Subcutaneous adipose tissue (tissue), 4 donors: ENCODE data around the gene TRIM9. TPM values are rescaled to one million over a fixed set of nuclear protein-coding genes. Genes with fewer than 3 reads are reported as not detected.

Experiments
- total RNA-seq, 4 donors: library from RNA; depleted of rRNA; stranded (reverse); fragments of >200 nt; gene quantifications; one replicate each; pipeline ENCODE4 v1.1.0, GENCODE V29; 2016
- TF ChIP-seq, protein P1 (sequence below): fragments of 450-650 bp; IDR thresholded peaks from one replicate; pipeline ENCODE4 v1.5.1; 2016; ENCODE audit warnings: low read depth, mild to moderate bottlenecking, control low read depth, antibody characterized with exemption, moderate library complexity

TRIM9 gene
- total RNA-seq, 4 donors from 2014 or later, result 0.33 to 6.3 (median 3.0) TPM

DNA sequence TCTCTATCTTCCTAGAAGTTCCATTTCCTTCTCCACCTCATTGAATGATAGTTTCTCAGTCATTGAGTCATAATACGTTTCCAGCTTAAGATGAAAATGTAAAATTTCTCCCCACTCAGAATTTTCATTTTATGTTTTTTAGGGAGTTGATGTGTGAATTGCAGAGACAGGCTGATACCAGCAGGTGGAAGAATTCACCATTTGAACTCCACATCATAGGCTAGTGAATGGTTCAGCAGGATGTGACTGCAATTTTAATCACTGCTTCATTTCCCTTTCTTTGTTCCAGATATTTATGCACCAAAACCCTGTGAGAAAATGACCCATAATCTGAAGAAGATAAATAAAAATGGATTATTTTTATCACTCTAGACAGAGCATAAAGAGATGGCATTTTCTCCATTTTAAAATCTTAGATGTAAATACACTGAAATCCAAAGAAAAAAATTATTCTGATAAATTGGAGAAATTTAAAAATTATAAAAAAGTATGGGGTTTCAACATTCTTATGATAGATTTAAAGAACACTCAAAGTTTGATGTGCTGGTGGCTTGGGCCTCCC is 140.0 kb downstream of the TRIM9 start:
- TF ChIP-seq, protein P1, sequence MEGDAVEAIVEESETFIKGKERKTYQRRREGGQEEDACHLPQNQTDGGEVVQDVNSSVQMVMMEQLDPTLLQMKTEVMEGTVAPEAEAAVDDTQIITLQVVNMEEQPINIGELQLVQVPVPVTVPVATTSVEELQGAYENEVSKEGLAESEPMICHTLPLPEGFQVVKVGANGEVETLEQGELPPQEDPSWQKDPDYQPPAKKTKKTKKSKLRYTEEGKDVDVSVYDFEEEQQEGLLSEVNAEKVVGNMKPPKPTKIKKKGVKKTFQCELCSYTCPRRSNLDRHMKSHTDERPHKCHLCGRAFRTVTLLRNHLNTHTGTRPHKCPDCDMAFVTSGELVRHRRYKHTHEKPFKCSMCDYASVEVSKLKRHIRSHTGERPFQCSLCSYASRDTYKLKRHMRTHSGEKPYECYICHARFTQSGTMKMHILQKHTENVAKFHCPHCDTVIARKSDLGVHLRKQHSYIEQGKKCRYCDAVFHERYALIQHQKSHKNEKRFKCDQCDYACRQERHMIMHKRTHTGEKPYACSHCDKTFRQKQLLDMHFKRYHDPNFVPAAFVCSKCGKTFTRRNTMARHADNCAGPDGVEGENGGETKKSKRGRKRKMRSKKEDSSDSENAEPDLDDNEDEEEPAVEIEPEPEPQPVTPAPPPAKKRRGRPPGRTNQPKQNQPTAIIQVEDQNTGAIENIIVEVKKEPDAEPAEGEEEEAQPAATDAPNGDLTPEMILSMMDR, result no peak

DNA sequence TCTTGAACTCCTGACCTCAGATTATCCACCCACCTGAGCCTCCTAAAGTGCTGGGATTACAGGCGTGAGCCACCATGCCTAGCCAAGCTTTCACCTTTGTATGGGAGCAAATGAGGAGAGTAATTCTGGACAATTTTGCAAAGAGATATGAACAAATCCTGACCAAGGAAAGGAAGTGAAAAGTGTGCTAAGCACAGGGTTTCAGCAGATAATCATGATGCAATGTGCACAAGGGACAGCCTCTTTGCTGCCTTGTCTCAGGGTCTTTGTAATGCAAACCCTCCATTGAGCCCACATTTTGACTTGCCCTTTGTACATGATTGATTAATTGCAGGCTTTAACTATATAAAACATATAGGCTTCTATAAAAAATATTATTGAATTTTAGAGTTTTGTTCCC is 141.4 kb downstream of the TRIM9 start:
- TF ChIP-seq, protein P1, result no peak

DNA sequence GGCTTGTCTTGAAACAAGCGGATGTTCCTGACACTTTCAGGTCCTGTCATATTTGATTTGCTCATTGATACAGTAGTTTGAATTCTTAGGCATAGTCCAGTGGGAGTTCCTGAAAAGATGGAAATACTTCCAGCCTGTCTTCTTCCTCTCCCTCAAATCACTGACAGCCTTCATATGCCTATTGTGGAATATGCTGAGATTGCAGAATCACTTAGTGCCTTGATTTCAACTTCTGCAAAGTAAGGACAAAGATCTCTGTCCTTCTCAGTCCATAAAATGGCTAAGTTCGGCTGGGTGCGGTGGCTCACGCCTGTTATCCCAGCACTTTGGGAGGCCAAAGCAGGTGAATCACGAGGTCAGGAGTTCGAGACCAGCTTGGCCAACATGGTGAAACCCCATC is 143.9 kb downstream of the TRIM9 start:
- TF ChIP-seq, protein P1, result no peak

DNA sequence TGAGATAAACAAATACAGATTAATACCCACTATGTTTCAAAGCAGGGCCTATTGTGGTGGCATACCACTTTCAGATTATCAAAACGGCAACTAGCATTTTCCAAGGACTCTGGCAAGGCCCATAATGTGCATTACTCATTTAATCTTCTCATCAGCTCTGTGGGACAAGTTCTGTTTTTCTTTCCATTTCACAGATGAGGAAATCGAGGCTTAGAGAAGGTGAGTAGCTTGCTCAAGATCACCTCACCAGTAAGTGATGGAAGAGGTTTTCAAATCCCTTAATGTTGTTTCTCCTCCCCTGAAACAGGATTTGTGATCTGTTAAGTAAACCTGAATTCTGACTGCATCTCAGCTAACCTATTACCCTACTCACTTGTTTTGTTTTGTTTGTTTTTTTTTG is 146.7 kb downstream of the TRIM9 start:
- TF ChIP-seq, protein P1, result no peak

DNA sequence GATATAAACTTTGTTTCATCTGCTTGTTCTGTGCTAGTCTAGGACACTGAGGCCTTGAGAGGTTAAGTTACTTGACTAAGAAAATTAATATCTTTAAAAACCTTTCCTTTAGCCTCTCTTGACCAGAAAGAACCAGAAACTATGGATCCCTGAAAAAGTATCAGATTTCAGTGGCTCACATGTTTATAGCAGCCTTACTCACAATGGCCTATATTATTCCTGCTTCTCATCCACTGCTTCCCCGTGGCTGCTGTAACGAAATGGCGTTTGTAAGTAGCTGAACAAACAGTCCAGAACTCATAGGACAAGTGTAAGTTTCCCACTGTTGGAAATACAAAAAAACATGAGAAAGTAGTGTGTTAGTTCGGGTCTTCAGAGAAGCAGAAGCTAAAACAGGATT is 147.5 kb downstream of the TRIM9 start:
- TF ChIP-seq, protein P1, result no peak

DNA sequence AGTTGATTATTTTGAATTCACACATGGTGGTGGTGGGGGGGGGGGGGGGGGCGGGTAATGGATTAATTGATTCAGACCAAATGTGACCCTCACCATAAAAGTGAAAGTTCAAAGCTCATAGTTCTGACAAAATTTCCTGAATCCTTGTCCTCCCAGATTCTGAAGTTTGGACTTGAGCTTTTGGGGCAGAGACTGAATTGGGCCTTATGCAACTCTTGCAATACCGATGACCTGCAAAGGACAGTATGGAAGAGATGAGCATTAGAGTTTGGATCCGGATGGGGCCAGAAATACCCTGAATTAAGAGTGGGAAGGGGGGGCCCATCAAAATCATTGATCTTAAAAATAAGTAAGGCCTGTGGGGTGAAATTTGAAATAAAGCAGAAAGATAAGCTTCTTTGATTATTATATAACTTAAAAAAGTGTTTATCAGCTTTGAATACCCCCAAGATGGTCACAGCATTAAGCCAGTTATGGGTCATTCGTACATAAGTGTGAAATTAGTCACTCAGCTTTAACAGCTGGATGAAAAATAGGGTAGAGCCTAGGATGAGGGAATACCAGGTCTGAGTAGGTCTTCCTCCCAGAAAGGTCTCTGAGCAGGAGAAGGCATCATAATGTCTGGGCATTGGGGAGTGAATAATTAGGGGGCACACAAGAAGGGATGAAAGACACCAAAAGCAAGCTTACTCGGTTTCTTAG is 148.5 kb downstream of the TRIM9 start:
- TF ChIP-seq, protein P1, result no peak

DNA sequence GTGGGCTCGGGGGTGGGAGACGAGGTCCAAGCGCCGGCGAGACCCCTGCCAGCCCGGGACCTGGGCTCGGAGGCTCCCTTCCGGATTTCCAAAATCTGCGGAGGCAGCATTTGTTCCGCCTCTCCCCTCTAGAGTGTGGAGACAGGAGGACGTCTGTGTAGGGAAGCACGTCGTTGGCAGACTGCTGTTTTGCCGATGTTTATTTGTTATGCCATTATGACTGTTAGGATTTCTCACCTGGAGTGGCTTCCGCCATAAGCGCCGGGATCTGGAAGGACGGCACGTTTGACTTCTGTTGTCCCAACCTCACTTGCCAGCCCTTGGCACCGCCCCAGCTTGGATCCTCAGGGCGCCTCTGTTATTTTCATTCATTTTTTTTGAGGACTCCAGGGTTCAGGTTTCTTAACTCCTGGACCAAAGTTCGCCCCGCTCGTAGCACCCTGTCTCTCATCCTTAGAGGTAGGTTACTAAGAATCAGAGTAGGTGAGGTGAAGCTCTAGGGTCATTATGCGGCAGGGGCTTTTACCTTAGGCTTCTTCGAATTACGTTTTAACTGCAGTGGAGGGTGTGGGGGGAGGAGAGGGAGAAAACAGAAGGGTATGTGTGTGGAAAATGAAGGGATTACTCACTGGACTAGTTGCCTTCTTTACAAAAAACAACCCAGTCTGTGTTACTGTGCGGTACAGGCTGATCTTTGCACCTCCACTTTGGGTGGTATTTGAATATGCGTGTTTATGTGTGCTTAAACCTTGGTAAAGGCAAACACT is 150.1 kb downstream of the TRIM9 start:
- TF ChIP-seq, protein P1, result no peak
